Hepatocyte (in vitro differentiated cells): ENCODE results near the gene CDK10. TPM values are rescaled to one million over a fixed set of nuclear protein-coding genes. Genes with fewer than 3 reads are reported as not detected.

Experiments used
- DNase-seq: peaks from one replicate; pipeline ENCODE4 v3.0.0-alpha.2; 2016; ENCODE audit warnings: low spot score
- H2AFZ ChIP-seq: fragments of 200-600 bp; sonication (generic); 2 replicates; pipeline ENCODE4 v1.6.0; 2016; ENCODE audit warnings: antibody characterized with exemption, mild to moderate bottlenecking
- H3K27ac ChIP-seq: fragments of 200-600 bp; sonication (generic); 2 replicates; pipeline ENCODE4 v1.5.1; 2016; ENCODE audit warnings: mild to moderate bottlenecking
- H3K27me3 ChIP-seq: fragments of 200-600 bp; sonication (generic); 2 replicates; pipeline ENCODE4 v1.6.1; 2016
- H3K36me3 ChIP-seq: fragments of 200-600 bp; sonication (generic); replicated peaks from 2 replicates; pipeline ENCODE4 v1.5.1; 2016; ENCODE audit warnings: low read depth; ENCODE audit not compliant: insufficient read depth
- H3K4me1 ChIP-seq: fragments of 200-600 bp; sonication (generic); 2 replicates; pipeline ENCODE4 v1.5.1; 2016; ENCODE audit warnings: mild to moderate bottlenecking, moderate library complexity; ENCODE audit not compliant: insufficient read depth
- H3K4me2 ChIP-seq: fragments of 200-600 bp; sonication (generic); 2 replicates; pipeline ENCODE4 v1.6.0; 2016
- H3K4me3 ChIP-seq: fragments of 200-600 bp; sonication (generic); 2 replicates; pipeline ENCODE4 v1.5.1; 2016; ENCODE audit warnings: mild to moderate bottlenecking
- H3K79me2 ChIP-seq: fragments of 200-600 bp; sonication (generic); 2 replicates; pipeline ENCODE4 v1.6.0; 2017; ENCODE audit warnings: mild to moderate bottlenecking
- H3K9me2 ChIP-seq: fragments of 200-600 bp; sonication (generic); replicated peaks from 2 replicates; pipeline ENCODE4 v1.6.0; 2017; ENCODE audit warnings: mild to moderate bottlenecking; ENCODE audit not compliant: insufficient read depth
- H3K9me3 ChIP-seq: fragments of 200-600 bp; sonication (generic); 2 replicates; pipeline ENCODE4 v1.5.1; 2016; ENCODE audit warnings: low read depth, mild to moderate bottlenecking
- H4K20me1 ChIP-seq: fragments of 200-600 bp; sonication (generic); 2 replicates; pipeline ENCODE4 v1.6.0; 2016; ENCODE audit warnings: mild to moderate bottlenecking; ENCODE audit not compliant: insufficient read depth, poor library complexity, severe bottlenecking
- EZH2 ChIP-seq: fragments of 200-600 bp; sonication (generic); IDR thresholded peaks from 2 replicates; pipeline ENCODE4 v1.6.1; 2016; ENCODE audit warnings: antibody characterized with exemption, mild to moderate bottlenecking, borderline replicate concordance
- EZH2phosphoT487 ChIP-seq: fragments of 200-600 bp; sonication (generic); IDR thresholded peaks from one replicate; pipeline ENCODE4 v1.6.1; 2018; ENCODE audit warnings: antibody characterized with exemption, mild to moderate bottlenecking, low read depth, moderate library complexity; ENCODE audit not compliant: unreplicated experiment, severe bottlenecking
- WGBS: methylation state at CpG from one replicate; pipeline ENCODE4 v1.1.6; 2016; ENCODE audit warnings: low lambda C conversion rate; ENCODE audit errors: missing lambda C conversion rate; 5-methylcytosine and 5-hydroxymethylcytosine counted together
- polyA plus RNA-seq: library from polyadenylated mRNA; unstranded; fragments of >200 nt; fragmentation: Nextera tagmentation; extraction: Ambion mirVana; gene quantifications from 2 replicates; pipeline ENCODE4 v1.2.1, GENCODE V29; 2016
- total RNA-seq: library from RNA; depleted of rRNA; stranded (reverse); fragments of >200 nt; gene quantifications from 2 replicates; pipeline ENCODE4 v1.2.3, GENCODE V29; 2014
- TF ChIP-seq, protein P1 (sequence below): fragments of 200-600 bp; sonication (generic); IDR thresholded peaks from 2 replicates; pipeline ENCODE4 v1.5.1; 2016; ENCODE audit warnings: antibody characterized with exemption, mild to moderate bottlenecking; ENCODE audit not compliant: poor library complexity

The CDK10 gene
- total and polyA plus RNA-seq, 2 experiments from 2014 or later, result 70.4 to 155 TPM

DNA sequence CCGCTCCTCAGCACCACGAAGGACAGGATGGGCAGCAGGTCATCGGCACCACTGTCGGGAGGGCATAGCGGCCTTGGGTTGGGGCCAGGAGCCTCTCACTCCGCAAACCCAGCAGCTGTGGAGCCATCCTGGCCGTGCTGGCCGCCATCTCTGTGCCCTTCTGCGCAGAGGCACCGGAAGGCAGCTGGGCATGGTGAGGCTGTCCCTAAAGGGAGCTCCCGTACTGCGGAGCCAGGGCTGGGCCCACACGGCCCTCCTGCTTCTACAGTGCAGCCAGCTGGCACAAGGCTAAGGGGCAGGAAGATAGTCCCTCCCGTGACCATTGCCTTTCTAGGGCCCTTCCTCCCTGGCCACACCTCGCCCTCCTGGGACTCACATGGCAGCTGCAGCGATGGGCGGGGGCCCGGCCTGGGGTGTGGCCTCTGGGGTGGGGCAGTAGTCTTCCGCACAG lies 22.0 kb downstream of the CDK10 start:
- TF ChIP-seq EZH2, result no peak
- no peak for TF ChIP-seq EZH2phosphoT487
- TF ChIP-seq, protein P1, sequence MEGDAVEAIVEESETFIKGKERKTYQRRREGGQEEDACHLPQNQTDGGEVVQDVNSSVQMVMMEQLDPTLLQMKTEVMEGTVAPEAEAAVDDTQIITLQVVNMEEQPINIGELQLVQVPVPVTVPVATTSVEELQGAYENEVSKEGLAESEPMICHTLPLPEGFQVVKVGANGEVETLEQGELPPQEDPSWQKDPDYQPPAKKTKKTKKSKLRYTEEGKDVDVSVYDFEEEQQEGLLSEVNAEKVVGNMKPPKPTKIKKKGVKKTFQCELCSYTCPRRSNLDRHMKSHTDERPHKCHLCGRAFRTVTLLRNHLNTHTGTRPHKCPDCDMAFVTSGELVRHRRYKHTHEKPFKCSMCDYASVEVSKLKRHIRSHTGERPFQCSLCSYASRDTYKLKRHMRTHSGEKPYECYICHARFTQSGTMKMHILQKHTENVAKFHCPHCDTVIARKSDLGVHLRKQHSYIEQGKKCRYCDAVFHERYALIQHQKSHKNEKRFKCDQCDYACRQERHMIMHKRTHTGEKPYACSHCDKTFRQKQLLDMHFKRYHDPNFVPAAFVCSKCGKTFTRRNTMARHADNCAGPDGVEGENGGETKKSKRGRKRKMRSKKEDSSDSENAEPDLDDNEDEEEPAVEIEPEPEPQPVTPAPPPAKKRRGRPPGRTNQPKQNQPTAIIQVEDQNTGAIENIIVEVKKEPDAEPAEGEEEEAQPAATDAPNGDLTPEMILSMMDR, result no peak
- no peak overlapping the region for H3K4me3 ChIP-seq
- no peaks in the 10 kb centered on the region for H3K36me3 ChIP-seq
- H3K4me1 ChIP-seq, result peaks cover 4% of the 10 kb centered on the region
- DNase-seq, result no peak
- no peaks in the 10 kb centered on the region for H3K27me3 ChIP-seq
- H3K9me2 ChIP-seq, result no peaks in the 10 kb centered on the region
- 97% methylated on average over 14 of the region's 19 CpGs for WGBS
- H3K9me3 ChIP-seq, result no peaks in the 10 kb centered on the region
- H4K20me1 ChIP-seq, result no peaks in the 10 kb centered on the region
- no peak overlapping the region for H3K4me2 ChIP-seq
- H3K27ac ChIP-seq, result no peak overlapping the region
- H3K79me2 ChIP-seq, result no peaks in the 10 kb centered on the region
- H2AFZ ChIP-seq, result no peak overlapping the region

DNA sequence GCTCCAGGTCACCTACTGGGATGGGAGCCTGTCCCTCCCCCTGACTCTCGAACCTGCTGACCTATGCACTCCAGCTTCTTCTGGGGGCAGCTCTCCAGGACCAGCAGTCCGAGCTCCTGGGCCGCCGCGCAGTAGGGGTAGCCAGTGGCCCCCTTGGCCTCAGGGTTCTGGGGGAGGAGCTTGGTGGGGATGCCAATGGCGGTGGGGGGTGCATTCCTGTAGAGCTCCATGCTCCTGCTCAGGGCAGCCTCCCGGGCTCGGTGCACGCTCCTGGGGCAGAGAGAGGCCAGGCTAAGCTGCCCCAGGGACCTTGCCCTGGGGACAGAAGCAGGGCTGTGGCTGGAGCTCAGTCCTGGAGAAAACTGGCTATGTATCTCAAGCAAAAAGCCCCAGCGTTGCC lies 22.7 kb downstream of the CDK10 start:
- TF ChIP-seq EZH2 (no peak), EZH2phosphoT487 (no peak)
- TF ChIP-seq, protein P1, result no peak
- Histone ChIP-seq H2AFZ (no peak overlapping the region), H3K4me2 (no peak overlapping the region), H3K27me3 (no peaks in the 10 kb centered on the region), H3K4me1 (peaks cover 4% of the 10 kb centered on the region), H3K9me3 (no peaks in the 10 kb centered on the region), H3K79me2 (no peaks in the 10 kb centered on the region), H3K27ac (no peak overlapping the region), H3K9me2 (no peaks in the 10 kb centered on the region), H4K20me1 (no peaks in the 10 kb centered on the region), H3K36me3 (no peaks in the 10 kb centered on the region), H3K4me3 (no peak overlapping the region)
- 92% methylated on average over 10 of the region's 10 CpGs for WGBS
- no peak for DNase-seq

DNA sequence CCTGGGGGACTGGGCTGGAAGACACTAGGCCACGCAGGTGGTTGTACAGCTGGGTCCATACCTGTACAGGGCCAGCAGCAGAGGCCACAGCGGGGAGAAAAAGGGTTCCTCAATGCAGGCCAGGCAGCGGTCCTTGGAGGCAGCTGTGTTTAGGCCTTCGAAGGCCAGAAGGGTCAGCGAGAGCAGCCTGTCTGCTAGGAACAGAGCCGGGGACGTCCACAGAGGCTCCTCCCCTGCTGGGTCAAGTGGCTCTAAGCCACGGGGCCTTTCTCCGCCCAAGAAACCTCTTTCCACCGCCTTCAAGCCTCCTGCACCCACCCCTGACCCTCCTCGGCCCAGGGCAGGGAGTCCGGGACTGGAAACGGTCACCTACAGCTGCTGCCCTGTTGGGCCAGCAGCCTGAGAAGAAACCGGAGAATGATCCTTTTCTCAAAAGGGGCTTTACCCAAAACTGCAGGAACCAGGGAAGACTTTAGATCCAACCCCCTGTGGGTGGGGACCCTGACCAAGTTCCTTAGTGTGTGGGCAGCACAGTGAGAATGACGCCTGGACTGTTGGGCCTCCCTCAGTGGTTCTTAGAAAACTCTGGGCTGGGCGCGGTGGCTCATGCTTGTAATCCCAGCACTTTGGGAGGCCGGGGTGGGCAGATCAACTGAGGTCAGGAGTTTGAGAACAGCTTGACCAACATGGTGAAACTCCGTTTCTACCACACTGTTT lies 23.4 kb downstream of the CDK10 start:
- H3K9me3 ChIP-seq, result no peaks in the 10 kb centered on the region
- H3K4me3 ChIP-seq, result no peak overlapping the region
- H3K4me1 ChIP-seq, result peaks cover 4% of the 10 kb centered on the region
- H3K27ac ChIP-seq, result no peak overlapping the region
- no peak overlapping the region for H3K4me2 ChIP-seq
- H2AFZ ChIP-seq, result no peak overlapping the region
- H3K27me3 ChIP-seq, result no peaks in the 10 kb centered on the region
- no peak for TF ChIP-seq EZH2
- TF ChIP-seq, protein P1, result no peak
- no peak for TF ChIP-seq EZH2phosphoT487
- no peaks in the 10 kb centered on the region for H4K20me1 ChIP-seq
- H3K36me3 ChIP-seq, result no peaks in the 10 kb centered on the region
- H3K79me2 ChIP-seq, result no peaks in the 10 kb centered on the region
- 83% methylated on average over 18 of the region's 19 CpGs for WGBS
- no peaks in the 10 kb centered on the region for H3K9me2 ChIP-seq
- DNase-seq, result no peak
